Stimulated activated memory B cell treated with anti-CD40 and anti-IgM and Interleukin-4, amounts not matched to agents 10 μg/mL and 1 μg/mL and 100 μg/mL, for 72 hours (primary cell): ENCODE results near the gene AMPD3.

Experiments used
- ATAC-seq: fragments of 150-1000 bp; cut with Tn5 transposase; 2 replicates; pipeline ENCODE4 v1.10.0; 2021
- H3K27ac Mint-ChIP-seq: one replicate; pipeline ENCODE4 v1.8.0; 2022; ENCODE audit warnings: mild to moderate bottlenecking, mixed read lengths
- H3K27me3 Mint-ChIP-seq: one replicate; pipeline ENCODE4 v1.8.0; 2022; ENCODE audit warnings: mixed read lengths
- H3K36me3 Mint-ChIP-seq: one replicate; pipeline ENCODE4 v1.8.0; 2022; ENCODE audit warnings: mixed read lengths
- H3K4me1 Mint-ChIP-seq: one replicate; pipeline ENCODE4 v1.8.0; 2022; ENCODE audit warnings: mixed read lengths
- H3K4me3 Mint-ChIP-seq: one replicate; pipeline ENCODE4 v1.8.0; 2022; ENCODE audit warnings: mild to moderate bottlenecking, moderate library complexity, mixed read lengths
- H3K9me3 Mint-ChIP-seq: one replicate; pipeline ENCODE4 v1.8.0; 2022; ENCODE audit warnings: mixed read lengths

AMPD3 gene

DNA sequence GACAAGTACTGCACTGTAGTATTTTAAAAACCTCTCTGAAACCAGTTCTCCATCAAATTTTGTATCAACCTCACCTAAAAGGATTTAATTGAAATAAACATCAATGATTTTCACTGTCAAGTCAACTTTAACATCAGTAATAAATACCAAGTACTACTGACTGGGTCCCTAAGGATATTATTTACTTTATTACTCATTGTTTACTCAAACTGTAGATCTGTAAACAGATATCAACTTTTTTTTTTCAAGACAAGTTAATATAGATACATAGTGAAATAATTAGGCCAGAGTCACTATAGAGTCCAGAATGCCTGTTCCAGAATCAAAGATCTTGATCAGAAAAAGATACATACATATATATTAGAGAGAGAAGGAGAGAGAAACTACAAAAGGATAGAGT lies 84.3 kb downstream of the AMPD3 start:
- no peak for ATAC-seq
- H3K4me3 Mint-ChIP-seq = peak overlapping the region; percentile 92
- peaks cover 8% of the 10 kb centered on the region for H3K36me3 Mint-ChIP-seq
- peaks cover 56% of the 10 kb centered on the region for H3K4me1 Mint-ChIP-seq
- H3K27me3 Mint-ChIP-seq = no peaks in the 10 kb centered on the region
- H3K27ac Mint-ChIP-seq = peak overlapping the region; percentile 96
- no peaks in the 10 kb centered on the region for H3K9me3 Mint-ChIP-seq

DNA sequence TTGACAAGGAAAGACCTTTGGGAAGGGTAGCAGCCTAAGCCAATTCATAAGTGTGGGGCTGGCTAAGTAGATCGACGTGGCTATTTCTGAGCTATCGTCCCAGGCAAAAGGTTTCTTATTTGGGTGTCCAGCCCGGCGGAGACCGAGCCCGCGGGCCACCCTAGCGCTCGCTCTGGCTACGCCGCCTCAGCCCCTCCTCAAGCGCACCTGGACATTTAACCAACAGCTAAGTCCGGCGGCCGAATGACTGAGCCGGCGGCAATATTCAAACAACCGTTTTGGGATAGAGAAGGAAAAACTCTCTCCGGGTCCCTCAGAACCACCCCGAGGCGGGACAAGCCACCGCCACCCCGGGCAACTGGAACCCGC lies 85.5 kb downstream of the AMPD3 start:
- peaks cover 8% of the 10 kb centered on the region for H3K36me3 Mint-ChIP-seq
- H3K4me1 Mint-ChIP-seq = peaks cover 62% of the 10 kb centered on the region
- H3K9me3 Mint-ChIP-seq = no peaks in the 10 kb centered on the region
- H3K4me3 Mint-ChIP-seq = peak overlapping the region; percentile 92
- H3K27ac Mint-ChIP-seq = peak overlapping the region; percentile 96
- no peaks in the 10 kb centered on the region for H3K27me3 Mint-ChIP-seq
- ATAC-seq = peak; percentile 21

DNA sequence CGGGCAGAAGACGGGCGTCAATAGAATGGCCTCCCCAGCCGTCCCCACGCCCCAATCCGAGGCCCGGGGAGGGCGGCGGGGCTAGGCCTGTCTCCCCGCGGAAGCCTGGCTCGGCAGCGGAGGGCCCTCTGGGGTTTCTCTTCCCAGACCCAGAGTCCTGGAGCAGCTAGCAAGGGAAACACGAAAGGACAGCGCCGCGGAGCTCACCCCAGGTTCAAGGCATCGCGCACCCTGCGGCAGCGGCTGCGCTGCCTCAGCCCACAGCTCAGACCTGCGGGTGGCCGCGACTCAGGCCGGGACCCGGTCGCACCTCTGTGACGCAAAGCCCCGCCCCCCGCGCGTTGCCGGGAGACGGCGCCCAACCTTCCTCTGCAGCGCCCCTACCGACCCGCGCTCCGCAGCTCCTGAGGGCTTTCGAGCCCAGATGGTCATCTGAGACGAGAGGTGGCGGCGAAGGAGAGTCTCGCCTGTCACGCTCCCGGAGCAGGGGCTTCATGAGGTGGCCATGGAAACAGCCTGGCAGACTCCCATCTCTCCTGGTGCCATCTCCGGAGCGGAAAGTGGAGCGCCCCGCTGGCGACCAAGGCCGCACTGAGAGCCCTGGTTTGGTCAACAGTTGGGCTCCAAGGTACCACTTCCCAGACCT lies 86.0 kb downstream of the AMPD3 start, which contains the start of gene RNF141:
TSS of gene RNF141 (minus strand) at position 273 of the 646 bp plus-strand sequence. CDS start 7,029 bp downstream, outside the sequence.
- peak within 1 kb of the TSS; percentile 92 for H3K4me3 Mint-ChIP-seq
- peaks cover 62% of the 10 kb centered on the region for H3K4me1 Mint-ChIP-seq
- no peaks in the 10 kb centered on the region for H3K9me3 Mint-ChIP-seq
- H3K27ac Mint-ChIP-seq = peak within 1 kb of the TSS; percentile 96
- peaks cover 8% of the 10 kb centered on the region for H3K36me3 Mint-ChIP-seq
- ATAC-seq = peak; percentile 98
- H3K27me3 Mint-ChIP-seq = no peaks in the 10 kb centered on the region

DNA sequence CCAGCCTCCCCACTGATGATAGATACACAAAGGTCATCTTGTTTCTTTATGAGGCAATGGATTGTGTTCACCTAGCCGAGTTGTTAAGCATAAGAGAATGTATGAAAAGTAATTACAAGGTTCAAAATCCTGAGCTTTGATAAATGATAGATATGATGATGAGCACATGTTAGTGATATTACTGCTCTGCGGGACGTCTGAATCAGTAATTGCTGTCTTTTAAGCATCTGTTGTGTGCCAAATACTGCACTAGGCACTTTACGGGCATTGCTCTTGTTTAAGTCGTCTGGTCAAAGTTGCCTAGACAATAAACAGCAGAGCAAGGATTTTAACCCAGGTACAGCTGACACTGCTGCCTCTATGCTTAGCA lies 86.5 kb downstream of the AMPD3 start:
- Mint-ChIP-seq H3K4me3 (peak overlapping the region; percentile 92), H3K27me3 (no peaks in the 10 kb centered on the region), H3K27ac (peak overlapping the region; percentile 96), H3K36me3 (peaks cover 8% of the 10 kb centered on the region), H3K9me3 (no peaks in the 10 kb centered on the region), H3K4me1 (peaks cover 57% of the 10 kb centered on the region)
- no peak for ATAC-seq

DNA sequence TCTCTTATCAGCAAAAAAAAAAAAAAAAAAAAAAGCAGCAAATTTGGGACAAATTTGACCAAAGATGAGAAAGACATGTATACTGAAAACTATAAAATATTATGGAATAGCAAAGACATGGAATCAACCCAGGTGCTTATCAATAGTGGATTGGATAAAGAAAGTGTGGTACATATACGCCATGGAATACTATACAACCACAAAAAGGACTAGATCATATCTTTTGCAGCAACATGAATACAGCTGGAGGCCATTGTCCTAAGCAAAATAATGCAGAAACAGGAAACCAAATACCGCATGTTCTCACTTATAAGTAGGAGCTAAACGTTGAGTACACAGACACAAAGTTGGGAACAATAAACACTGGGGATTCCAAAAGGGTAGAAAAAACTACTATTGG lies 87.7 kb downstream of the AMPD3 start:
- peaks cover 47% of the 10 kb centered on the region for H3K4me1 Mint-ChIP-seq
- H3K27me3 Mint-ChIP-seq = no peaks in the 10 kb centered on the region
- peak overlapping the region; percentile 44 for H3K27ac Mint-ChIP-seq
- H3K9me3 Mint-ChIP-seq = no peaks in the 10 kb centered on the region
- ATAC-seq = no peak
- no peak overlapping the region for H3K4me3 Mint-ChIP-seq
- peaks cover 8% of the 10 kb centered on the region for H3K36me3 Mint-ChIP-seq

DNA sequence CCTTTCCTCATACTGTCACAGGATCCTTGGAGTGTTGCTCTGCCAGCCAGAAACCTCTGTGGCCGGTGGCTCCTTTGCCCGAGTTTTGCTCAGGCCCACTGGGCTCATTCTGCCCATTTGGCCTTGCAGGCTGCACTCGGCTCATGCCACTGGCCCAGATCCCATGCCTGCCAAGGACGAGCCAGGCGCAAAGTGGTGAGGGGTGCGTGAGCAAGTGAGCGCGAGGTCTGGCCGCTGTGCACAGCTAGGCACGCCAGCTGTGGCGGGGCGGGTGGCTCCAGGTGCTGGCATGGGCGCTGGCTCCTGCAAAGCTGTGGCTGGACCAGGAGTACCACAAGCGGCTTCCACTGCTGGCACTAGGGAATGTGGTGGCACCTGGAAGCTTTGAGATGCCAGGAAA lies 88.7 kb downstream of the AMPD3 start:
- ATAC-seq = no peak
- Mint-ChIP-seq H3K27ac (peak overlapping the region; percentile 80), H3K36me3 (peaks cover 8% of the 10 kb centered on the region), H3K4me3 (no peak overlapping the region), H3K4me1 (peaks cover 46% of the 10 kb centered on the region), H3K9me3 (no peaks in the 10 kb centered on the region), H3K27me3 (no peaks in the 10 kb centered on the region)

DNA sequence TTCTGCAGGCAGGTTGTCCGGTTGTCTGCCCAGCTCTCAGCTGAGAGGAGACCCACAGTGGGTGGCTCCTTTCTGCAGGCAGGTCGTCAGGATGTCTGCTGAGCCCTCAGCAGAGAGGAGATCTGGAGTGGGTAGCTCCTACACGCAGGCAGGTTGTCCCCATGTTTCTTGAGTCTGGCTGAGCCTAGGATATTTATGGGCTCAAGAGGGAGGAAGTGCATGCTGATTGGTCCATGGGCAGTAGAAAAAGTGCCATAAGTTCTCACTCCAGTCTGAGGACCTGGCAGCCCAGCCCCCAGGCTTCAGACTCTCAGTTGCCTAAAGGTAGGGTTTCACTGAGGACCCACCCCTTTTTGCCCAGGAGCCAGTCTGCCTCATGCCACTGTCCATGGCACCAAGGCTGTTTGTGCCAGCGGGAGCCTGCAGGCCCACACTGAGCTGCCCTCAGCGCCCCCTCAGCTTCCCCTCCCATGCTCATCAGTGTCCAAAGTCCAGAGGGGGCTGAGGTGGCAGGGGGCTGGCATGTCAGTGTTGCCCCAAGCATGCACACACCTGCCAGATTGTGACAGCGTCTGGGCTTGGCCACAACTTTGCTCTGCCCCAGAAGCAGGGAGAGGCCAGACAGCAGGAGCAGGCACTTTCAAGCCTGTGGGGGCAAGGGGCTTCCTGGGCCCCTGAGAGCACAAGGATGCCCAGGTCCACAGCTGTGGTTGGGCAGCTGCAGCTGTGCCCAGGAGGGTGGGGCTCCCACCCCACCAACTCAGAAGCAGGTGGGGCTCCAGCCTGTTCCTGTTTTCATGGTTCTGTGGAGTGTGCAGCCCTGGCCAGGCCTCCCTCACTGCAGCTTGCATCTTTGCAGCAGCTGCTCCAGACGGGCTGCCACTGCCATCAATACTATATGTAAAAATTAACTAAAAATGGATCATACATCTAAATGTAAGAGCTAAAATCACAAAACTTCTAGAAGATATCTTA lies 89.7 kb downstream of the AMPD3 start:
- peak; percentile 75 for ATAC-seq
- Mint-ChIP-seq H3K4me3 (peak overlapping the region; percentile 26), H3K36me3 (peaks cover 8% of the 10 kb centered on the region), H3K4me1 (peaks cover 38% of the 10 kb centered on the region), H3K9me3 (no peaks in the 10 kb centered on the region), H3K27ac (peak overlapping the region; percentile 80), H3K27me3 (no peaks in the 10 kb centered on the region)

DNA sequence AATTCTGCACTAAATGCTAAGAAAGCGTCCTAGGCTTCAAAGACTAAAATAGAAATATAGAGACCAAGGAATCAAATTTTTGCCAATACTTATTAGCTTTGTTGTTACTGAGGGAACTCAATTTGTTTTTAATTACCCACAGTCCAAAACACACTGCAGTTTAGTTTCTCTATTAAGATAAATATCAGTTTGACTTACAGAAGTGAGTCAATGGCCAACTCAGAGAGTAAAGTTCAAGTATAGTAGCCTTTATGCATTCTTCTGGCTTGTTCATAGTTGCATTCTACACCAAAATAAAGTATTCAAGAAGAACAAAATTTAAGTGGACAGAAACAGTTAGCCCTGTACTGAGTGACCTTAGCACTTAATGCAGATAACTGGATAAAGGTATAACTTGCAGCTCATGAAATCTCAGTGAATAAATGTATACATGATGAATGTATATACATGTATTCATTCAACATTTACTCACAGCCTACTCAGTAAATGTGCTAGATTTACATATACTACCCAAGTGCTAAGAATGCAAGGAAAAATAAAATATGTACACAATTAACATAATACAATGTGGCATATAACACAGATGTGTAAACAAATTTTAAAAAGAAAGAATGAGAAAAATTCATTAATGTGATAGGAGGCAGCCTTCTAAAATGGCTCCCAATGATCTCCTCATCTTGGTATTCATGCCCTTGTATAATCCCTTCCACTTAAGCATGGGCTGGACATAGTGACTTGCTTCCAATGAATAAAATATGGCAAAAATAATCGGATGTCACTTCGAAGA lies 95.6 kb downstream of the AMPD3 start:
- Mint-ChIP-seq H3K27ac (no peak overlapping the region), H3K27me3 (no peaks in the 10 kb centered on the region), H3K9me3 (peaks cover 3% of the 10 kb centered on the region), H3K4me1 (peaks cover 27% of the 10 kb centered on the region), H3K4me3 (no peak overlapping the region), H3K36me3 (peaks cover 11% of the 10 kb centered on the region)
- no peak for ATAC-seq

DNA sequence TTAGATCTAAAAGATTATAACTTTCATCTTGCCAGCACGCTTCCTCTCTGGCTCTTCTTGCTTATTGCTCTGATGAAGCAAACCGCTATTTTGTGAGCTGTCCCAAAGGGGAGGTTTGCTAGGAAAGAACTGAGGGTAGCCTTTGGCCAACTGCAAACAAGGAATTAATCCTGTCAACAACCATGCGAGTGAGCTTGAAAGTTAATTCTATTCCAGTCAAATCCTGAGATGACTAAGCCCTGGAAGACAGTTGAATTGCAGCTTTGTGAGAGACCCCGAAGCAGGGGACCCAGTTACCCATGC lies 96.2 kb downstream of the AMPD3 start:
- Mint-ChIP-seq H3K4me3 (no peak overlapping the region), H3K27ac (no peak overlapping the region), H3K4me1 (peaks cover 28% of the 10 kb centered on the region), H3K27me3 (no peaks in the 10 kb centered on the region), H3K36me3 (peaks cover 11% of the 10 kb centered on the region), H3K9me3 (peaks cover 3% of the 10 kb centered on the region)
- ATAC-seq = no peak

DNA sequence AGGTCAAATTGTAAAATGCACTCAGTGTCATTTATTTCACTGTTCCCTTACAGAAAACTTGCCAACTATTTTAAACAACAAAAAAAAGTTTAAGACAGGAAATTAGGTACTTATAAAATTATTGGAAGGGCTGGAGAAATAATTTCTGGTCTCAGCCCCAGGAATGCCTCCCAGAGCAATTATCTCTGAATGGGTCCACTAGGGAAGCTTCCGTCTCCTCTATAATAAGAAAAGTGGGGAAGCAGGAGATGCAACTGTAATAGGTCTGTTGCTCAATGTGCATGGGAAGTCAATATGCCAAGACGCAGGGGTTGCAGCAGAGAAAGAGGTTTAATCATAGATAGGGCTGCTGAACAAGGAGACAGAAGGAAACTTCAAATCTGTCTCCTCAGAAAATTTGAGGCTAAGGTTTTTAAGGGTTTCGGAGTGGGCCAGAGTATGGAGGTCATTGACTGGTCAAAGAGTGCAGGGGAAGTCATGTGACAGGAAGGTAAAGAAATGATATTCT lies 96.8 kb downstream of the AMPD3 start:
- Mint-ChIP-seq H3K27ac (no peak overlapping the region), H3K4me1 (peaks cover 35% of the 10 kb centered on the region), H3K36me3 (peaks cover 11% of the 10 kb centered on the region), H3K9me3 (peaks cover 3% of the 10 kb centered on the region), H3K4me3 (no peak overlapping the region), H3K27me3 (no peaks in the 10 kb centered on the region)
- ATAC-seq = no peak

DNA sequence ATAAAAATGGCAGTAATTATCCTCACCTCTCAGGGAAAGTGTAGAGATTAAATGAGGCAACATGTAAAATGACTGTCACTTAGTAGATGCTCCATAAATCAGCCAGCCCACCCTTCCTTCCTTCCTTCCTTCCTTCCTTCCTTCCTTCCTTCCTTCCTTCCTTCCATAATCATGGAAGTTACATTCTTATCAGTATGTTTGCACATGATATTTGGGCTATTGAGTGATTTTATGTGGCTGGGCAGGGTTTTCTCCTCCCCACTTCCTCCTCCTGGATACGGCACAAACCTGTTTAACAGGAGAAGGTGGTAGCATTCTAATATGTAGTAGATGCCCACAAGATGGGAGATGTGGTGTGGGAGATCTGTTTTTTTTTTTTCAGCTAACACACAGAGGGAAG lies 101.5 kb downstream of the AMPD3 start:
- no peak for ATAC-seq
- Mint-ChIP-seq H3K36me3 (peaks cover 15% of the 10 kb centered on the region), H3K27ac (peak overlapping the region; percentile 3), H3K9me3 (peaks cover 3% of the 10 kb centered on the region), H3K27me3 (no peaks in the 10 kb centered on the region), H3K4me3 (no peak overlapping the region), H3K4me1 (peaks cover 30% of the 10 kb centered on the region)
